WERI-Rb-1 (cell line): ENCODE results near the gene GARS1.
"Not testable (repeated sequence)": the region's sequence is repeated elsewhere in the genome, so short reads cannot be mapped to it uniquely, and the experiment has no call there.

ENCODE experiments used
- DNase-seq: peaks from one replicate; pipeline ENCODE4 v3.0.0-alpha.2; 2020
- H3K27ac ChIP-seq: fragments of 250-450 bp; sonication (Bioruptor Pico); 2 replicates; pipeline ENCODE4 v1.5.1; 2020; ENCODE audit warnings: mild to moderate bottlenecking, moderate library complexity
- H3K27me3 ChIP-seq: fragments of 250-450 bp; sonication (Bioruptor Pico); 2 replicates; pipeline ENCODE4 v1.5.1; 2021; ENCODE audit warnings: mild to moderate bottlenecking, low read depth, moderate library complexity; ENCODE audit not compliant: insufficient read depth, severe bottlenecking
- H3K36me3 ChIP-seq: fragments of 250-450 bp; sonication (Bioruptor Pico); 2 replicates; pipeline ENCODE4 v1.5.1; 2020; ENCODE audit warnings: mild to moderate bottlenecking, moderate library complexity
- H3K4me3 ChIP-seq: 2 replicates; pipeline ENCODE4 v1.5.1; 2011; ENCODE audit warnings: low read depth, mild to moderate bottlenecking, control low read depth, low read length
- H3K9me3 ChIP-seq: fragments of 250-450 bp; sonication (Bioruptor Pico); 2 replicates; pipeline ENCODE4 v1.5.1; 2021; ENCODE audit warnings: mild to moderate bottlenecking, moderate library complexity; ENCODE audit not compliant: severe bottlenecking
- TF ChIP-seq, protein P1 (sequence below): IDR thresholded peaks from 2 replicates; pipeline ENCODE4 v1.5.1; 2011; ENCODE audit warnings: low read depth, mild to moderate bottlenecking, control low read depth, inconsistent platforms, low read length

GARS1 gene

DNA sequence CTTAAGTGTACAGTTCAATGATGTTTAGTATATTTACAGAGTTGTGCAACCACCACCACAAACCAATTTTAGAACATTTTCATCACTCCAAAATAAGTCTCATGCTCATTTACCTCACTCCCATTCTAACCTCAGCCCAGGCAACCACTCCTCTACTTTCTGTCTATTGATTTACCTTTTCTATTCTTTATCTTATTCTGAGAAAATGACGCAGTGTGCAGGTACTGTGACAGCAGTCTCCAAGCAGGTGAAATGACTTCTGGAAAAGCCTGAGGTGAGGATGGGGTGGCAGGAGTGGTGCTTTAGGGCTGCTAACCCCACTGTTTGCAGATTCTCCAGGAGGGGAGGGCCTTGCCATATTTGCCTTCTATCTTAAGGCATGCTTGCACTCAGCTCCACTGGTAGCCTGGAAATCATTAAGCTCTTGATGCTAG, 39.5 kb downstream of the GARS1 start:
- Histone ChIP-seq H3K36me3 (peaks cover 56% of the 10 kb centered on the region), H3K4me3 (no peak overlapping the region), H3K27me3 (no peaks in the 10 kb centered on the region), H3K27ac (no peak overlapping the region), H3K9me3 (no peaks in the 10 kb centered on the region)
- no peak for DNase-seq
- TF ChIP-seq, protein P1, sequence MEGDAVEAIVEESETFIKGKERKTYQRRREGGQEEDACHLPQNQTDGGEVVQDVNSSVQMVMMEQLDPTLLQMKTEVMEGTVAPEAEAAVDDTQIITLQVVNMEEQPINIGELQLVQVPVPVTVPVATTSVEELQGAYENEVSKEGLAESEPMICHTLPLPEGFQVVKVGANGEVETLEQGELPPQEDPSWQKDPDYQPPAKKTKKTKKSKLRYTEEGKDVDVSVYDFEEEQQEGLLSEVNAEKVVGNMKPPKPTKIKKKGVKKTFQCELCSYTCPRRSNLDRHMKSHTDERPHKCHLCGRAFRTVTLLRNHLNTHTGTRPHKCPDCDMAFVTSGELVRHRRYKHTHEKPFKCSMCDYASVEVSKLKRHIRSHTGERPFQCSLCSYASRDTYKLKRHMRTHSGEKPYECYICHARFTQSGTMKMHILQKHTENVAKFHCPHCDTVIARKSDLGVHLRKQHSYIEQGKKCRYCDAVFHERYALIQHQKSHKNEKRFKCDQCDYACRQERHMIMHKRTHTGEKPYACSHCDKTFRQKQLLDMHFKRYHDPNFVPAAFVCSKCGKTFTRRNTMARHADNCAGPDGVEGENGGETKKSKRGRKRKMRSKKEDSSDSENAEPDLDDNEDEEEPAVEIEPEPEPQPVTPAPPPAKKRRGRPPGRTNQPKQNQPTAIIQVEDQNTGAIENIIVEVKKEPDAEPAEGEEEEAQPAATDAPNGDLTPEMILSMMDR: no peak

DNA sequence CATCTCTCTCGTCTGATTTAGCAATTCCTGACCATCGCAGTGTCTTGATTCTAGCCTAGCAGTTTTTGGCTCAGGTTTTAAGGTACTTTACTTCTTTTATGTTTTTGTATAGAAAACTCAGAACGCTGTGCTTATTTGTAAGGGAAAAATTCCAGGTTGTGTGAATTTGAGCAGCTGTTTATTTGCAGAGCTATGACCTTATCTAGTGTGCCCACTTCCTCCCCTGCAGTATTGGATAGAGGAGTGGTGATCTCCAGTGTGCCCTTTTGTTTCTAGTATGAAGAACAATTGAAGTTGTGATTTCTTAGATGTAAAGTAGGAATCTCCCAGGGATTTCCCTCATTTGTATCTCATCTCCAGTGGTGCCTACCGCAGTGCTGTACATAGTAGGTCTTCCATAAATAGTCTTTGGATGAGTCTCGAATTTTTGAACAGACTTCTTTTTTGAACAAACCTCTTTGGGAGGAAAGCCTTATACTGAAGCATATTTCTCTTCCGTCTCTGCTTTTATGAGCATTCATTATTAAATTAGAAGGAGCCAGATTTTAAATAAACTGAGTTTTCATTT, 40.0 kb downstream of the GARS1 start:
- Histone ChIP-seq H3K27me3 (no peaks in the 10 kb centered on the region), H3K36me3 (peaks cover 51% of the 10 kb centered on the region), H3K9me3 (no peaks in the 10 kb centered on the region), H3K4me3 (no peak overlapping the region), H3K27ac (no peak overlapping the region)
- DNase-seq: no peak
- TF ChIP-seq, protein P1: no peak

DNA sequence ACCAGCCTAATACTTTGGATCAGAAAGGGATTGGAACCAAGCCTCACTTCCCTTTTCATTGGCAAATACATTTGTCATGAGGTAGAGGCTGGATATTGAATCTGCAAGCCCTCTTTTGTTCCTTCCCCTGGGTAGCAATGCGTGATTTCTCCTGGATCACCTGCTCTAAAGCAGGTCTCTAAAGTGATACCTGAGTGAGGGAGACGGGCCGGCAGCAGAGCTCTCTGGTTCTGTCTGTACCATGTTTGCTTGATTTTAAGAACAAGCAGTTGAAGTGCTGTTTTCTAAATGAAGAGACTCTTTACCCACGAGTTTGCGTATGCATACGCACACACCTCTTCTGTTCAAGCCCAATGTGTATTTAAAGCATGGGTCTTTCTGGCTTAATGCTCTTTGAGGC, 41.1 kb downstream of the GARS1 start:
- TF ChIP-seq, protein P1: no peak
- no peaks in the 10 kb centered on the region for H3K27me3 ChIP-seq
- H3K36me3 ChIP-seq: peaks cover 47% of the 10 kb centered on the region

DNA sequence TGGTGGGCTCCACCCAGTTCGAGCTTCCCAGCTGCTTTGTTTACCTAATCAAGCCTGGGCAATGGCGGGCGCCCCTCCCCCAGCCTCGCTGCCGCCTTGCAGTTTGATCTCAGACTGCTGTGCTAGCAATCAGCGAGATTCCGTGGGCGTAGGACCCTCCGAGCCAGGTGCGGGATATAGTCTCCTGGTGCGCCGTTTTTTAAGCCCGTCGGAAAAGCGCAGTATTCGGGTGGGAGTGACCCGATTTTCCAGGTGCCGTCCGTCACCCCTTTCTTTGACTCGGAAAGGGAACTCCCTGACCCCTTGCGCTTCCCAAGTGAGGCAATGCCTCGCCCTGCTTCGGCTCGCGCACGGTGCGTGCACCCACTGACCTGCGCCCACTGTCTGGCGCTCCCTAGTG, 47.6 kb downstream of the GARS1 start:
- DNase-seq, H3K9me3 ChIP-seq, H3K27me3 ChIP-seq, H3K27ac ChIP-seq, H3K4me3 ChIP-seq: not testable (repeated sequence)
- H3K36me3 ChIP-seq: peaks cover 26% of the 10 kb centered on the region

More for the DNA sequence above, 41.1 kb downstream of the GARS1 start:
- H3K4me3 ChIP-seq: no peak overlapping the region
- no peaks in the 10 kb centered on the region for H3K9me3 ChIP-seq
- no peak for DNase-seq
- H3K27ac ChIP-seq: no peak overlapping the region

DNA sequence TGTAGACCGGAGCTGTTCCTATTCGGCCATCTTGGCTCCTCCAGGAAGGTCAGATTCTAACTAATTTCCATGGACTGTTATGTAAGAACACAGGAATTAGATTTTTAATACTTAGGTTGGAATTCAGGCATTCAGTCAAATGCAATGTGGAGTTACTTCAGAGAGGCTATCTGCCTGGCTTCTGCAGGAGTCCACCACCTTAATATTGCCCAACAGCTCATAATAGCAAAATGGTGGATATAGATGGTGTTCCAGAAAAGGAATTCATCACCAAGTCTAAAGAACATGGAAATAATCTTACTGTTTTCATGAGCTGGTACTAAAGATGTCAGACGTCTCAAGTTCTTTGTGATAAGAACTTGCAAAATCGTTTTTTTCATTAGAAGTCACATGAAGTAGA, 48.1 kb downstream of the GARS1 start:
- peaks cover 26% of the 10 kb centered on the region for H3K36me3 ChIP-seq
- TF ChIP-seq, protein P1: no peak
- no peak overlapping the region for H3K4me3 ChIP-seq
- DNase-seq: no peak
- no peaks in the 10 kb centered on the region for H3K9me3 ChIP-seq
- H3K27me3 ChIP-seq: no peaks in the 10 kb centered on the region
- H3K27ac ChIP-seq: no peak overlapping the region

DNA sequence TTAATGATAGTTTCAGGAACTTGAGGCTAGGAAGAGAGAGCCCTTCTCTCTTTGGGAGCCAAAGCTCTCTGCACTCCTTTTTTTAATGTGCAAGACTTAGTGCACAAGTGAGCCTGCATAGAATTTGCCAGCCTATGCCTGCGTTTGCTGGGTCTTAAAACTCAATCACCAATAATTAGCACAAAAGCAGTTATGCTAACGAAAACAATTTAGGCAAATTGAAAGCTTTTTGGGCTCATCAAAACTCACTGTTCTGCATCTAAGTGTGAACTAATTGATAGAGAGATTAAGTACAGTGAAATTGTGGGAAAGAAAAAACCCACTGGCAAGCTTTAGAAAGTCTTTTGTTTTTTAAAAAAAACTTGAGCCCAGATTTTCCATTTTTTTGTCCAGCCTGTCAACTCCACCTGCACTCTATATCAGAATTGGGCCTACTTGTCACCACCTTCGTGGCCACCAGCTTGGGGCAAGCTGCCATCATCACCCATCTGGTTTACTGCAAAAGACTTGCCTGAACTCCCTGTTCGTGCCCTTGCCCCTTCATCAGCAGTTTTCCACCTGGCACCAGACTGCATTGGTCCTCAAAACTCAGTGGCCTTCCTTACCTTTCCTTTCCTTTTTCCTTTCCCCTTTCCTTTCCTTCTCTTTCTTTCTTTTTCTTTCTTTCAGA, 49.7 kb downstream of the GARS1 start:
- TF ChIP-seq, protein P1: no peak
- peaks cover 26% of the 10 kb centered on the region for H3K36me3 ChIP-seq
- no peak overlapping the region for H3K27ac ChIP-seq
- no peaks in the 10 kb centered on the region for H3K9me3 ChIP-seq
- no peak overlapping the region for H3K4me3 ChIP-seq
- no peaks in the 10 kb centered on the region for H3K27me3 ChIP-seq
- DNase-seq: no peak
